ENCODE measurements around the gene CIB2.

Gene CIB2

GRCh38 chr15:78058401-78058935 lies 72.8 kb downstream of the CIB2 start:
- no peak for TF ChIP-seq CTCF (IDR thresholded peaks at IDR 0.05; ENCODE audit: low read depth, low read length)

GRCh38 chr15:78057803-78058202 lies 73.4 kb downstream of the CIB2 start:
- H3K4me3 ChIP-seq (ENCODE audit: low read depth, low read length), result no peak overlapping the region
- no peak for TF ChIP-seq CTCF (IDR thresholded peaks at IDR 0.05; ENCODE audit: low read depth, low read length)

More at GRCh38 chr15:78058401-78058935, 72.8 kb downstream of the CIB2 start:
- no peak overlapping the region for H3K4me3 ChIP-seq (ENCODE audit: low read depth, low read length)

GRCh38 chr15:78056714-78057269 lies 74.5 kb downstream of the CIB2 start:
- no peak for TF ChIP-seq CTCF (IDR thresholded peaks at IDR 0.05; ENCODE audit: low read depth, low read length)
- H3K4me3 ChIP-seq (ENCODE audit: low read depth, low read length), result no peak overlapping the region

- H3K4me3 ChIP-seq (ENCODE audit: low read depth, low read length), result no peak overlapping the region
- TF ChIP-seq CTCF (IDR thresholded peaks at IDR 0.05; ENCODE audit: low read depth, low read length), result no peak
Observed at GRCh38 chr15:78055919-78056713, 75.1 kb downstream of the CIB2 start.

- TF ChIP-seq CTCF (IDR thresholded peaks at IDR 0.05; ENCODE audit: low read depth, low read length), result no peak
- H3K4me3 ChIP-seq (ENCODE audit: low read depth, low read length), result no peak overlapping the region
Observed at GRCh38 chr15:78054966-78055365, 76.3 kb downstream of the CIB2 start.
